GM12872 (cell line): Measurements from ENCODE around the gene GIGYF1.

Experiments used
- CTCF ChIP-seq: IDR thresholded peaks from 3 replicates; pipeline ENCODE4 v1.5.1; 2011; ENCODE audit warnings: low read depth, mild to moderate bottlenecking, low read length, moderate library complexity; ENCODE audit not compliant: insufficient read depth

GIGYF1 gene

GRCh38 chr7:100679927-100680575 is 14.0 kb downstream of the GIGYF1 start:
- TF ChIP-seq CTCF: no peak

- TF ChIP-seq CTCF: no peak
Measured at GRCh38 chr7:100679129-100679926, 14.7 kb downstream of the GIGYF1 start.

GRCh38 chr7:100678291-100678984 is 15.6 kb downstream of the GIGYF1 start:
- no peak for TF ChIP-seq CTCF

GRCh38 chr7:100677308-100678267 is 16.5 kb downstream of the GIGYF1 start:
- TF ChIP-seq CTCF: no peak

GRCh38 chr7:100676501-100677306 is 17.3 kb downstream of the GIGYF1 start:
- TF ChIP-seq CTCF: no peak

- no peak for TF ChIP-seq CTCF
Measured at GRCh38 chr7:100675581-100676350, 18.3 kb downstream of the GIGYF1 start.
